PFSK-1 (cell line): ENCODE data around the gene NIPAL3.

ENCODE experiments used
- FOXP2 ChIP-seq: optimal IDR thresholded peaks from 2 replicates; pipeline ENCODE3; 2011; ENCODE audit warnings: borderline replicate concordance, control low read depth, inconsistent platforms; ENCODE audit not compliant: insufficient read depth; ENCODE audit errors: extremely low read length, extremely low read depth
- POLR2AphosphoS5 ChIP-seq: IDR thresholded peaks from 2 replicates; pipeline ENCODE4 v1.6.1; 2012; ENCODE audit warnings: low read depth, mild to moderate bottlenecking, control low read depth, low read length, moderate library complexity
- REST ChIP-seq, 2 experiments: IDR thresholded peaks; 2 replicates each; pipeline versions ENCODE4 v1.6.1 to v1.8.0; 2011 to 2012; ENCODE audit warnings: low read depth in 2 of 2, low read length in 2 of 2, control low read depth in 1 of 2, inconsistent platforms in 1 of 2, mild to moderate bottlenecking in 1 of 2, moderate library complexity in 1 of 2; ENCODE audit not compliant: insufficient read depth in 1 of 2
- SIN3A ChIP-seq: IDR thresholded peaks from 2 replicates; pipeline ENCODE4 v1.6.1; 2012; ENCODE audit warnings: mild to moderate bottlenecking, low read length, moderate library complexity, borderline replicate concordance; ENCODE audit not compliant: insufficient read depth
- TAF1 ChIP-seq: IDR thresholded peaks from 2 replicates; pipeline ENCODE4 v1.6.1; 2012; ENCODE audit warnings: low read length, control low read depth, borderline replicate concordance; ENCODE audit not compliant: insufficient read depth

The NIPAL3 gene

GRCh38 chr1:24441996-24442668 lies 26.5 kb downstream of the NIPAL3 start:
- no peak for TF ChIP-seq FOXP2

DNA sequence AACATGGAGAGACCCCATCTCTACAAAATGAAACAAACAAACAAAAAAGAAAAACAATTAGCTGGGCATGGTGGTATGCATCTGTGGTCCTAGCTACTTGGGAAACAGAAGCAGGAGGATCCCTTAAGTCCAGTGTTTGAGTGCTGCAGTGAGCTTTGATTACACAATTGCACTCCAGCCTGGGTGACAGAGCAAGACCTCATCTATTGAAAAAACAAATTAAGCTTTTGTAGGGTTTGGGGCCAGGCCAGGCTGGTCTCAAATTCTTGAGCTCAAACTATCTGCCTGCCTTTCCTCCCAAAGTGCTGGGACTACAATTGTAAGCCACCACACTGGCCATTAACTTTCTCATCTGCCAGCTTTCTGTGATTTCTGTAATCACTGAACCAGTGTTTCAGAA lies 27.2 kb downstream of the NIPAL3 start:
- TF ChIP-seq REST (IDR thresholded peaks at IDR 0.05; ENCODE audit: insufficient read depth in 1 of 2, low read depth in 2 of 2, low read length in 2 of 2) (no peak), FOXP2 (no peak), POLR2AphosphoS5 (no peak), SIN3A (no peak), TAF1 (no peak)

GRCh38 chr1:24443241-24443656 lies 27.6 kb downstream of the NIPAL3 start:
- TF ChIP-seq SIN3A, result no peak
- no peak for TF ChIP-seq TAF1
- no peak for TF ChIP-seq FOXP2
- TF ChIP-seq REST (IDR thresholded peaks at IDR 0.05; ENCODE audit: insufficient read depth in 1 of 2, low read depth in 2 of 2, low read length in 2 of 2), result no peak
- no peak for TF ChIP-seq POLR2AphosphoS5

DNA sequence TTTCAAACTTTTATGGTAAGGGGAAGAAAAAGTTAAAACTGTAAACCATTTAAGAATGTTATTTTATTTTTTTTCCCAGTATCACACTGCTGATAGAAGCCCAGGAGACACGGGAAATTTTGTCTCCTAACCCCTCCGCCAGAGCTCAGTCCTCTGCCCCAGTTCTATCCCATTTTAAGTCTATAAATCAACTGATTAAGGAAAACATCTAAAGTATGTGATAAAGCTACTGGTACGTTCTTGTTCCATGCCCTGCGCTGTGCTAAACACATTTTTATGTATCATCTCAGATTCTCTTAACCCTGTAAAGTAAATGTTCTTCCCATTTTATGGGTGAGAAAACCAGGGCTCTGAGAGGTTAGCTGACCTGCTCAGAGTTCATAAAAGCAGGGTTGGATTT lies 34.7 kb downstream of the NIPAL3 start:
- TF ChIP-seq SIN3A (no peak), REST (IDR thresholded peaks at IDR 0.05; ENCODE audit: insufficient read depth in 1 of 2, low read depth in 2 of 2, low read length in 2 of 2) (no peak), POLR2AphosphoS5 (no peak), TAF1 (no peak), FOXP2 (no peak)

DNA sequence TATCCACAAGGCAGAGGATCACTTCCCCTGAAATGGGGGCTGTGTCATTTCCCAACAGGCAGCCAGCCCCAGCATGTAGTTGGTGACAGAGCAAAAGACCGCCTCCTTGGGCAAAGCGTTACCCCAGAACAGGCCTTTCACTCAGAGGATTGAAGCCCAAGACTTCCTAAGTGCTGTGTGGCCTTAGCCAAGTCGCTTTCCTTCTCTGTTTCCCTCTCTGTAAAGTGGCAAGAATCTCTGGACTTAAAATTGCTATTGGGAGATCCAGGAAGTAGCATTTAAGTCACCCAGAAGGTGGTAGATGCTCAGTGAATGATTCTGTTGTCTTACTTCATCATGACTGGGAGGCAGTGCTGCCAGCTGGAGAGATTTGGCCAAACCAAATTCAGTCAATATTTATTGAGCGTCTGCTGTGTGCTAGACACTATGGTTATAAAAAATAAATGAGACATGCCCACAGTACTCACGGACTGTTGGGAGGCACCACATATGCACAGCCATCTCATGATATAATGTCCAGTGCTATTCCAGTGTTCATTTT lies 35.3 kb downstream of the NIPAL3 start:
- no peak for TF ChIP-seq TAF1
- TF ChIP-seq POLR2AphosphoS5, result no peak
- TF ChIP-seq SIN3A, result no peak
- no peak for TF ChIP-seq REST (IDR thresholded peaks at IDR 0.05; ENCODE audit: insufficient read depth in 1 of 2, low read depth in 2 of 2, low read length in 2 of 2)
- no peak for TF ChIP-seq FOXP2
